Breast epithelium (tissue), 3 donors: Measurements from ENCODE around the gene MSANTD1.

Experiments used
- CTCF ChIP-seq, 3 donors: fragments of 450-650 bp; IDR thresholded peaks; one replicate each; pipeline ENCODE4 v1.5.1; 2016 to 2017; ENCODE audit warnings: antibody characterized with exemption in 3 of 3, mild to moderate bottlenecking in 3 of 3, moderate library complexity in 3 of 3
- POLR2A ChIP-seq: fragments of 450-650 bp; IDR thresholded peaks from one replicate; pipeline ENCODE4 v1.6.1; 2016; ENCODE audit warnings: antibody characterized with exemption, mild to moderate bottlenecking, moderate library complexity
- POLR2AphosphoS5 ChIP-seq, 3 donors: sonication (generic); formaldehyde crosslinking; IDR thresholded peaks; one replicate each; pipeline ENCODE4 v1.6.1; 2017; ENCODE audit warnings: antibody characterized with exemption in 3 of 3

- TF ChIP-seq POLR2A, result no peak
- no peak for TF ChIP-seq CTCF (IDR thresholded peaks at IDR 0.05)
- no peak for TF ChIP-seq POLR2AphosphoS5 (IDR thresholded peaks at IDR 0.05)
Observed at GRCh38 chr4:3297066-3297859, 48.3 kb downstream of the MSANTD1 start.
